SK-N-SH treated with all-trans-retinoic acid at 6 μM for 48 hours (cell line): ENCODE measurements around the gene DISP1.

ENCODE experiments used
- ATAC-seq: fragments of 200-7000 bp; cut with Tn5 transposase; 3 replicates; pipeline ENCODE4 v1.9.1; 2020; ENCODE audit warnings: mild to moderate bottlenecking, moderate library complexity
- ARNTL ChIP-seq: fragments of 450-650 bp; formaldehyde crosslinking; IDR thresholded peaks from 2 replicates; pipeline ENCODE4 v1.5.0; 2020; ENCODE audit warnings: low read depth, mild to moderate bottlenecking, moderate library complexity, borderline replicate concordance
- BACH2 ChIP-seq: fragments of 250-450 bp; sonication (Bioruptor Pico); IDR thresholded peaks from 2 replicates; pipeline ENCODE4 v1.9.0; 2021; ENCODE audit warnings: mild to moderate bottlenecking, borderline replicate concordance
- CSDC2 ChIP-seq: fragments of 250-450 bp; sonication (Bioruptor Pico); IDR thresholded peaks from 2 replicates; pipeline ENCODE4 v1.5.0; 2020; ENCODE audit warnings: mild to moderate bottlenecking, moderate library complexity
- ESRRG ChIP-seq: fragments of 250-450 bp; sonication (Bioruptor Pico); IDR thresholded peaks from 2 replicates; pipeline ENCODE4 v1.6.1; 2021; ENCODE audit warnings: mild to moderate bottlenecking
- GLIS3 ChIP-seq: fragments of 250-450 bp; sonication (Bioruptor Pico); IDR thresholded peaks from 2 replicates; pipeline ENCODE4 v1.5.0; 2020; ENCODE audit warnings: mild to moderate bottlenecking, moderate library complexity
- ISL1 ChIP-seq: fragments of 250-450 bp; sonication (Bioruptor Pico); IDR thresholded peaks from 2 replicates; pipeline ENCODE4 v2.1.2; 2022; ENCODE audit warnings: mild to moderate bottlenecking, moderate library complexity
- OSR1 ChIP-seq: fragments of 250-450 bp; sonication (Bioruptor Pico); IDR thresholded peaks from 2 replicates; pipeline ENCODE4 v1.8.0; 2022; ENCODE audit warnings: moderate library complexity, mild to moderate bottlenecking, inconsistent platforms
- PATZ1 ChIP-seq: fragments of 250-450 bp; sonication (Bioruptor Pico); IDR thresholded peaks from 2 replicates; pipeline ENCODE4 v1.8.0; 2020; ENCODE audit warnings: mild to moderate bottlenecking, moderate library complexity, borderline replicate concordance
- POU6F1 ChIP-seq: fragments of 250-450 bp; sonication (Bioruptor Pico); IDR thresholded peaks from 2 replicates; pipeline ENCODE4 v1.8.0; 2021; ENCODE audit warnings: low read depth, mild to moderate bottlenecking, moderate library complexity, borderline replicate concordance
- PPARA ChIP-seq: fragments of 250-450 bp; sonication (Bioruptor Pico); IDR thresholded peaks from 2 replicates; pipeline ENCODE4 v1.5.0; 2020; ENCODE audit warnings: mild to moderate bottlenecking, borderline replicate concordance
- RARB ChIP-seq: fragments of 250-450 bp; sonication (Bioruptor Pico); IDR thresholded peaks from 2 replicates; pipeline ENCODE4 v1.8.0; 2021; ENCODE audit warnings: mild to moderate bottlenecking, moderate library complexity
- SNAI2 ChIP-seq: fragments of 250-450 bp; sonication (Bioruptor Pico); IDR thresholded peaks from 2 replicates; pipeline ENCODE4 v1.5.0; 2020; ENCODE audit warnings: mild to moderate bottlenecking, moderate library complexity
- TCF4 ChIP-seq: fragments of 250-450 bp; sonication (Bioruptor Pico); IDR thresholded peaks from 2 replicates; pipeline ENCODE4 v1.8.0; 2021; ENCODE audit warnings: mild to moderate bottlenecking, moderate library complexity, borderline replicate concordance
- TOX ChIP-seq: fragments of 250-450 bp; sonication (Bioruptor Pico); IDR thresholded peaks from 2 replicates; pipeline ENCODE4 v1.8.0; 2021; ENCODE audit warnings: mild to moderate bottlenecking, moderate library complexity, borderline replicate concordance
- ZC3H10 ChIP-seq: fragments of 250-450 bp; sonication (Bioruptor Pico); IDR thresholded peaks from 2 replicates; pipeline ENCODE4 v1.5.1; 2021; ENCODE audit warnings: mild to moderate bottlenecking, moderate library complexity
- ZFP3 ChIP-seq: fragments of 250-450 bp; sonication (Bioruptor Pico); IDR thresholded peaks from 2 replicates; pipeline ENCODE4 v1.5.0; 2020; ENCODE audit warnings: mild to moderate bottlenecking, moderate library complexity
- ZFP30 ChIP-seq: fragments of 450-650 bp; formaldehyde crosslinking; IDR thresholded peaks from 2 replicates; pipeline ENCODE4 v1.5.0; 2022; ENCODE audit warnings: mild to moderate bottlenecking, moderate library complexity
- ZNF565 ChIP-seq: fragments of 450-650 bp; formaldehyde crosslinking; conservative IDR thresholded peaks from 2 replicates; pipeline ENCODE4 v1.5.0; 2020; ENCODE audit warnings: low read depth, mild to moderate bottlenecking, moderate library complexity
- ZNF70 ChIP-seq: fragments of 450-650 bp; formaldehyde crosslinking; IDR thresholded peaks from 2 replicates; pipeline ENCODE4 v1.5.0; 2020; ENCODE audit warnings: mild to moderate bottlenecking, moderate library complexity
- ZNF8 ChIP-seq: fragments of 450-650 bp; formaldehyde crosslinking; IDR thresholded peaks from 2 replicates; pipeline ENCODE4 v1.5.0; 2020; ENCODE audit warnings: mild to moderate bottlenecking, moderate library complexity
- TF ChIP-seq, protein P1 (sequence below): fragments of 250-450 bp; sonication (Bioruptor Pico); IDR thresholded peaks from 2 replicates; pipeline ENCODE4 v1.5.1; 2021; ENCODE audit warnings: mild to moderate bottlenecking, moderate library complexity
- TF ChIP-seq, protein P2 (sequence below): fragments of 250-450 bp; sonication (Bioruptor Pico); IDR thresholded peaks from 2 replicates; pipeline ENCODE4 v1.5.0; 2020; ENCODE audit warnings: mild to moderate bottlenecking, moderate library complexity
- TF ChIP-seq, protein P3 (sequence below): fragments of 250-450 bp; sonication (Bioruptor Pico); IDR thresholded peaks from 2 replicates; pipeline ENCODE4 v1.5.1; 2020; ENCODE audit warnings: low read depth, mild to moderate bottlenecking, moderate library complexity

Gene DISP1

GRCh38 chr1:222769181-222769580 lies 45.7 kb upstream of the DISP1 start:
- TF ChIP-seq CSDC2 (CRISPR knock-in tag) = no peak
- TF ChIP-seq, all 23 proteins: peak for 0
- ATAC-seq = no peak

GRCh38 chr1:222769971-222770620 lies 44.7 kb upstream of the DISP1 start:
- TF ChIP-seq RARB (CRISPR knock-in tag) = no peak
- no peak for TF ChIP-seq ZFP3
- no peak for TF ChIP-seq OSR1 (CRISPR knock-in tag)
- no peak for TF ChIP-seq ARNTL (CRISPR knock-in tag)
- no peak for TF ChIP-seq BACH2 (CRISPR knock-in tag)
- TF ChIP-seq GLIS3 (CRISPR knock-in tag) = no peak
- TF ChIP-seq, protein P1, sequence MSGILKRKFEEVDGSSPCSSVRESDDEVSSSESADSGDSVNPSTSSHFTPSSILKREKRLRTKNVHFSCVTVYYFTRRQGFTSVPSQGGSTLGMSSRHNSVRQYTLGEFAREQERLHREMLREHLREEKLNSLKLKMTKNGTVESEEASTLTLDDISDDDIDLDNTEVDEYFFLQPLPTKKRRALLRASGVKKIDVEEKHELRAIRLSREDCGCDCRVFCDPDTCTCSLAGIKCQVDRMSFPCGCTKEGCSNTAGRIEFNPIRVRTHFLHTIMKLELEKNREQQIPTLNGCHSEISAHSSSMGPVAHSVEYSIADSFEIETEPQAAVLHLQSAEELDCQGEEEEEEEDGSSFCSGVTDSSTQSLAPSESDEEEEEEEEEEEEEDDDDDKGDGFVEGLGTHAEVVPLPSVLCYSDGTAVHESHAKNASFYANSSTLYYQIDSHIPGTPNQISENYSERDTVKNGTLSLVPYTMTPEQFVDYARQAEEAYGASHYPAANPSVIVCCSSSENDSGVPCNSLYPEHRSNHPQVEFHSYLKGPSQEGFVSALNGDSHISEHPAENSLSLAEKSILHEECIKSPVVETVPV (CRISPR knock-in tag) = no peak
- no peak for TF ChIP-seq PPARA (CRISPR knock-in tag)
- TF ChIP-seq, protein P2, sequence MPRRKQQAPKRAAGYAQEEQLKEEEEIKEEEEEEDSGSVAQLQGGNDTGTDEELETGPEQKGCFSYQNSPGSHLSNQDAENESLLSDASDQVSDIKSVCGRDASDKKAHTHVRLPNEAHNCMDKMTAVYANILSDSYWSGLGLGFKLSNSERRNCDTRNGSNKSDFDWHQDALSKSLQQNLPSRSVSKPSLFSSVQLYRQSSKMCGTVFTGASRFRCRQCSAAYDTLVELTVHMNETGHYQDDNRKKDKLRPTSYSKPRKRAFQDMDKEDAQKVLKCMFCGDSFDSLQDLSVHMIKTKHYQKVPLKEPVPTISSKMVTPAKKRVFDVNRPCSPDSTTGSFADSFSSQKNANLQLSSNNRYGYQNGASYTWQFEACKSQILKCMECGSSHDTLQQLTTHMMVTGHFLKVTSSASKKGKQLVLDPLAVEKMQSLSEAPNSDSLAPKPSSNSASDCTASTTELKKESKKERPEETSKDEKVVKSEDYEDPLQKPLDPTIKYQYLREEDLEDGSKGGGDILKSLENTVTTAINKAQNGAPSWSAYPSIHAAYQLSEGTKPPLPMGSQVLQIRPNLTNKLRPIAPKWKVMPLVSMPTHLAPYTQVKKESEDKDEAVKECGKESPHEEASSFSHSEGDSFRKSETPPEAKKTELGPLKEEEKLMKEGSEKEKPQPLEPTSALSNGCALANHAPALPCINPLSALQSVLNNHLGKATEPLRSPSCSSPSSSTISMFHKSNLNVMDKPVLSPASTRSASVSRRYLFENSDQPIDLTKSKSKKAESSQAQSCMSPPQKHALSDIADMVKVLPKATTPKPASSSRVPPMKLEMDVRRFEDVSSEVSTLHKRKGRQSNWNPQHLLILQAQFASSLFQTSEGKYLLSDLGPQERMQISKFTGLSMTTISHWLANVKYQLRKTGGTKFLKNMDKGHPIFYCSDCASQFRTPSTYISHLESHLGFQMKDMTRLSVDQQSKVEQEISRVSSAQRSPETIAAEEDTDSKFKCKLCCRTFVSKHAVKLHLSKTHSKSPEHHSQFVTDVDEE (CRISPR knock-in tag) = no peak
- no peak for TF ChIP-seq ZC3H10 (CRISPR knock-in tag)
- no peak for TF ChIP-seq PATZ1
- TF ChIP-seq ZNF565 (CRISPR knock-in tag) = no peak
- TF ChIP-seq, protein P3, sequence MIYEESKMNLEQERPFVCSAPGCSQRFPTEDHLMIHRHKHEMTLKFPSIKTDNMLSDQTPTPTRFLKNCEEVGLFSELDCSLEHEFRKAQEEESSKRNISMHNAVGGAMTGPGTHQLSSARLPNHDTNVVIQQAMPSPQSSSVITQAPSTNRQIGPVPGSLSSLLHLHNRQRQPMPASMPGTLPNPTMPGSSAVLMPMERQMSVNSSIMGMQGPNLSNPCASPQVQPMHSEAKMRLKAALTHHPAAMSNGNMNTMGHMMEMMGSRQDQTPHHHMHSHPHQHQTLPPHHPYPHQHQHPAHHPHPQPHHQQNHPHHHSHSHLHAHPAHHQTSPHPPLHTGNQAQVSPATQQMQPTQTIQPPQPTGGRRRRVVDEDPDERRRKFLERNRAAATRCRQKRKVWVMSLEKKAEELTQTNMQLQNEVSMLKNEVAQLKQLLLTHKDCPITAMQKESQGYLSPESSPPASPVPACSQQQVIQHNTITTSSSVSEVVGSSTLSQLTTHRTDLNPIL (CRISPR knock-in tag) = no peak
- TF ChIP-seq ZNF70 (CRISPR knock-in tag) = no peak
- no peak for TF ChIP-seq TCF4
- no peak for TF ChIP-seq ZFP30
- TF ChIP-seq ESRRG (CRISPR knock-in tag) = no peak
- no peak for TF ChIP-seq TOX
- no peak for TF ChIP-seq POU6F1 (CRISPR knock-in tag)
- no peak for ATAC-seq

- no peak for ATAC-seq
- no peak for TF ChIP-seq BACH2 (CRISPR knock-in tag)
- TF ChIP-seq ZFP3 = no peak
- no peak for TF ChIP-seq ARNTL (CRISPR knock-in tag)
- TF ChIP-seq ZNF70 (CRISPR knock-in tag) = no peak
- TF ChIP-seq, protein P1 (CRISPR knock-in tag) = no peak
- TF ChIP-seq ZFP30 = no peak
- no peak for TF ChIP-seq ZC3H10 (CRISPR knock-in tag)
- TF ChIP-seq GLIS3 (CRISPR knock-in tag) = no peak
- TF ChIP-seq ZNF8 (CRISPR knock-in tag) = no peak
- no peak for TF ChIP-seq TCF4
- TF ChIP-seq PPARA (CRISPR knock-in tag) = no peak
- TF ChIP-seq TOX = no peak
- TF ChIP-seq, protein P2 (CRISPR knock-in tag) = no peak
- no peak for TF ChIP-seq ISL1 (CRISPR knock-in tag)
- TF ChIP-seq OSR1 (CRISPR knock-in tag) = no peak
- no peak for TF ChIP-seq ZNF565 (CRISPR knock-in tag)
- no peak for TF ChIP-seq SNAI2 (CRISPR knock-in tag)
- TF ChIP-seq ESRRG (CRISPR knock-in tag) = no peak
Observed at GRCh38 chr1:222772996-222773379, 41.9 kb upstream of the DISP1 start.
